GM12878 (cell line): ENCODE results near the gene DOC2B.

Source experiments
- CEBPB ChIP-seq, 2 experiments: fragments of 150-350 bp in 1 of 2; IDR thresholded peaks; 2 replicates each; pipeline ENCODE4 v1.6.1; 2012 to 2014; ENCODE audit warnings: low read depth in 2 of 2, low read length in 2 of 2, borderline replicate concordance in 1 of 2, inconsistent platforms in 1 of 2
- CHD4 ChIP-seq: fragments of 200-600 bp; sonication (generic); IDR thresholded peaks from 2 replicates; pipeline ENCODE4 v1.6.1; 2016; ENCODE audit warnings: mild to moderate bottlenecking
- DPF2 ChIP-seq: fragments of 450-650 bp; IDR thresholded peaks from 2 replicates; pipeline ENCODE4 v1.6.1; 2017; ENCODE audit warnings: mild to moderate bottlenecking
- EZH2 ChIP-seq: IDR thresholded peaks from 2 replicates; pipeline ENCODE4 v1.6.1; 2012; ENCODE audit warnings: low read depth, mild to moderate bottlenecking, control low read depth, inconsistent platforms, low read length, borderline replicate concordance; ENCODE audit not compliant: control insufficient read depth
- JUNB ChIP-seq: IDR thresholded peaks from 2 replicates; pipeline ENCODE4 v1.6.1; 2016; ENCODE audit warnings: antibody characterized with exemption, mild to moderate bottlenecking
- LARP7 ChIP-seq: fragments of 450-650 bp; IDR thresholded peaks from 2 replicates; pipeline ENCODE4 v1.6.1; 2017; ENCODE audit warnings: mild to moderate bottlenecking
- NR2F1 ChIP-seq: fragments of 450-650 bp; conservative IDR thresholded peaks from 2 replicates; pipeline ENCODE4 v1.6.1; 2017; ENCODE audit warnings: mild to moderate bottlenecking
- SMC3 ChIP-seq: IDR thresholded peaks from 2 replicates; pipeline ENCODE4 v1.6.1; 2011; ENCODE audit warnings: low read length, improper control_type of control experiment, borderline replicate concordance
- SP1 ChIP-seq: IDR thresholded peaks from one replicate; pipeline ENCODE4 v1.6.1; 2011; ENCODE audit warnings: low read depth, low read length
- TF ChIP-seq, protein P1 (sequence below): fragments of 150-350 bp; IDR thresholded peaks from 2 replicates; pipeline ENCODE4 v1.6.1; 2014; ENCODE audit warnings: mild to moderate bottlenecking, low read depth, low read length
- TF ChIP-seq, protein P2 (sequence below), 3 experiments: IDR thresholded peaks in 2 of 3; conservative IDR thresholded peaks in 1 of 3; 2 replicates each; pipeline ENCODE4 v1.5.1; 2011; ENCODE audit warnings: low read depth in 3 of 3, low read length in 3 of 3, mild to moderate bottlenecking in 3 of 3, control low read depth in 2 of 3, moderate library complexity in 2 of 3, inconsistent platforms in 1 of 3, mixed read lengths in 1 of 3; ENCODE audit not compliant: control insufficient read depth in 2 of 3, insufficient read depth in 1 of 3; ENCODE audit errors: extremely low read depth in 1 of 3
- TF ChIP-seq, protein P3 (sequence below): IDR thresholded peaks from 2 replicates; pipeline ENCODE4 v1.6.1; 2011; ENCODE audit warnings: low read depth, low read length, improper control_type of control experiment, borderline replicate concordance

GRCh38 chr17:210402-210801 lies 29.0 kb upstream of the DOC2B start:
- TF ChIP-seq EZH2 (no peak), DPF2 (no peak), JUNB (no peak), LARP7 (no peak), NR2F1 (no peak), CHD4 (no peak), SP1 (no peak), SMC3 (no peak), CEBPB (IDR thresholded peaks at IDR 0.05; ENCODE audit: borderline replicate concordance in 1 of 2, low read depth in 2 of 2, low read length in 2 of 2) (no peak)
- TF ChIP-seq, protein P1, sequence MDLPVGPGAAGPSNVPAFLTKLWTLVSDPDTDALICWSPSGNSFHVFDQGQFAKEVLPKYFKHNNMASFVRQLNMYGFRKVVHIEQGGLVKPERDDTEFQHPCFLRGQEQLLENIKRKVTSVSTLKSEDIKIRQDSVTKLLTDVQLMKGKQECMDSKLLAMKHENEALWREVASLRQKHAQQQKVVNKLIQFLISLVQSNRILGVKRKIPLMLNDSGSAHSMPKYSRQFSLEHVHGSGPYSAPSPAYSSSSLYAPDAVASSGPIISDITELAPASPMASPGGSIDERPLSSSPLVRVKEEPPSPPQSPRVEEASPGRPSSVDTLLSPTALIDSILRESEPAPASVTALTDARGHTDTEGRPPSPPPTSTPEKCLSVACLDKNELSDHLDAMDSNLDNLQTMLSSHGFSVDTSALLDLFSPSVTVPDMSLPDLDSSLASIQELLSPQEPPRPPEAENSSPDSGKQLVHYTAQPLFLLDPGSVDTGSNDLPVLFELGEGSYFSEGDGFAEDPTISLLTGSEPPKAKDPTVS = no peak
- TF ChIP-seq, protein P2, sequence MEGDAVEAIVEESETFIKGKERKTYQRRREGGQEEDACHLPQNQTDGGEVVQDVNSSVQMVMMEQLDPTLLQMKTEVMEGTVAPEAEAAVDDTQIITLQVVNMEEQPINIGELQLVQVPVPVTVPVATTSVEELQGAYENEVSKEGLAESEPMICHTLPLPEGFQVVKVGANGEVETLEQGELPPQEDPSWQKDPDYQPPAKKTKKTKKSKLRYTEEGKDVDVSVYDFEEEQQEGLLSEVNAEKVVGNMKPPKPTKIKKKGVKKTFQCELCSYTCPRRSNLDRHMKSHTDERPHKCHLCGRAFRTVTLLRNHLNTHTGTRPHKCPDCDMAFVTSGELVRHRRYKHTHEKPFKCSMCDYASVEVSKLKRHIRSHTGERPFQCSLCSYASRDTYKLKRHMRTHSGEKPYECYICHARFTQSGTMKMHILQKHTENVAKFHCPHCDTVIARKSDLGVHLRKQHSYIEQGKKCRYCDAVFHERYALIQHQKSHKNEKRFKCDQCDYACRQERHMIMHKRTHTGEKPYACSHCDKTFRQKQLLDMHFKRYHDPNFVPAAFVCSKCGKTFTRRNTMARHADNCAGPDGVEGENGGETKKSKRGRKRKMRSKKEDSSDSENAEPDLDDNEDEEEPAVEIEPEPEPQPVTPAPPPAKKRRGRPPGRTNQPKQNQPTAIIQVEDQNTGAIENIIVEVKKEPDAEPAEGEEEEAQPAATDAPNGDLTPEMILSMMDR (IDR thresholded peaks at IDR 0.05 in 2 of 3, conservative IDR thresholded peaks at IDR 0.05 in 1 of 3; ENCODE audit: control insufficient read depth in 2 of 3, extremely low read depth in 1 of 3, insufficient read depth in 1 of 3, low read depth in 3 of 3, low read length in 3 of 3) = no peak
- TF ChIP-seq, protein P3, sequence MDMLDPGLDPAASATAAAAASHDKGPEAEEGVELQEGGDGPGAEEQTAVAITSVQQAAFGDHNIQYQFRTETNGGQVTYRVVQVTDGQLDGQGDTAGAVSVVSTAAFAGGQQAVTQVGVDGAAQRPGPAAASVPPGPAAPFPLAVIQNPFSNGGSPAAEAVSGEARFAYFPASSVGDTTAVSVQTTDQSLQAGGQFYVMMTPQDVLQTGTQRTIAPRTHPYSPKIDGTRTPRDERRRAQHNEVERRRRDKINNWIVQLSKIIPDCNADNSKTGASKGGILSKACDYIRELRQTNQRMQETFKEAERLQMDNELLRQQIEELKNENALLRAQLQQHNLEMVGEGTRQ = no peak
